ENCODE data around the gene DOCK4.

The DOCK4 gene

DNA sequence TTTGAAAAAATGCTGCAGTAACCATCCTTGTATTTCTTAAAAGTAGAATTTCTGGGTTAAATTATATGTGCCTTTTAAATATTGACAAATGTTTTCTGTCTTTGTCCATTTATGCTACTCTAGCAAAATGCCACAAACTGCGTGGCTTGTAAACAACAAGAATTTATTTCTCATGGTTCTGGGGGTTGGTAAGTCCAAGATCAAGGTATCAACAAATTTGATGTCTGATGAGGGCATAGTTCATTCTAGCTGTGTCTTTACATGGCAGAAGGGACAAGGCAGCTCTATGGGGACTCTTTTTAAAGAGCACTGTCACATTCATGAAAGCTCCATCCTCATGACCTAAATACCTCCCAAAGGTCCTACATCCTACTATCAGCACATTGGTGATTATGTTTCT lies 27.9 kb upstream of the DOCK4 start:
- Mint-ChIP-seq H3K9me3 (peaks cover 7% of the 10 kb centered on the region), H3K27ac (no peak overlapping the region), H3K36me3 (ENCODE audit: low read depth) (peaks cover 3% of the 10 kb centered on the region), H3K4me1 (no peaks in the 10 kb centered on the region), H3K27me3 (ENCODE audit: low read depth) (no peaks in the 10 kb centered on the region), H3K4me3 (no peak overlapping the region)
- TF ChIP-seq, protein P1, sequence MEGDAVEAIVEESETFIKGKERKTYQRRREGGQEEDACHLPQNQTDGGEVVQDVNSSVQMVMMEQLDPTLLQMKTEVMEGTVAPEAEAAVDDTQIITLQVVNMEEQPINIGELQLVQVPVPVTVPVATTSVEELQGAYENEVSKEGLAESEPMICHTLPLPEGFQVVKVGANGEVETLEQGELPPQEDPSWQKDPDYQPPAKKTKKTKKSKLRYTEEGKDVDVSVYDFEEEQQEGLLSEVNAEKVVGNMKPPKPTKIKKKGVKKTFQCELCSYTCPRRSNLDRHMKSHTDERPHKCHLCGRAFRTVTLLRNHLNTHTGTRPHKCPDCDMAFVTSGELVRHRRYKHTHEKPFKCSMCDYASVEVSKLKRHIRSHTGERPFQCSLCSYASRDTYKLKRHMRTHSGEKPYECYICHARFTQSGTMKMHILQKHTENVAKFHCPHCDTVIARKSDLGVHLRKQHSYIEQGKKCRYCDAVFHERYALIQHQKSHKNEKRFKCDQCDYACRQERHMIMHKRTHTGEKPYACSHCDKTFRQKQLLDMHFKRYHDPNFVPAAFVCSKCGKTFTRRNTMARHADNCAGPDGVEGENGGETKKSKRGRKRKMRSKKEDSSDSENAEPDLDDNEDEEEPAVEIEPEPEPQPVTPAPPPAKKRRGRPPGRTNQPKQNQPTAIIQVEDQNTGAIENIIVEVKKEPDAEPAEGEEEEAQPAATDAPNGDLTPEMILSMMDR (IDR thresholded peaks at IDR 0.05; ENCODE audit: unreplicated experiment in 3 of 3), result no peak

DNA sequence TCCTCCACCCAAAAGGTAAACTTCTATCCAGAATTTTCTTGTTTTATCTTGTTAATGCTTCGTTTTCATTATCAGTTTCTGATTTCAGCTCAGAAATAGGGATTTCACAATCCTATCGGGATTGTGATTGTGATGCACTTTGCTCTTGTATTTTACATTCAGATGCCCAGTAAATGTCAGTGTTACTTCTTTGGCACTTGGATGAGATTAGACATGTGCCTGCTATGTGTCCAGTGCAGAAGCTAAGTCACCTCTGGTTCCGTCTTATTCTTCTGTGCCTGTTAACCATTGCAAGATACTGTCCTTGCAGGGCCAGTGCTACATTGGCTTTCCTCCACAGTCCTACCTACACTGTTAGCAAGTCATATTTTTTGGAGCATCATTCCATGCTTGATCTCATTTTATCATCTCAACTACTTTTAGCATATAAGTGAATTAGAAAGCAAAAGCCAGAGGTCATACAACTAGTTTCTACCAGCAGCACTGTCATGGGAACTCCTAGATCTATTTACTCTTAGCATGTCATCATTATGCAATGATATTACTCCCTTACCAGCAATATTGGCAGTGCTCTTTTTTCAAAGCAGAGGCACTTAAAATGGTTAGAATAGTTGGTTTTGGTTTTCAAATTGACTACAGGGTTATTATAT lies 27.0 kb upstream of the DOCK4 start:
- peaks cover under 1% of the 10 kb centered on the region for H3K36me3 Mint-ChIP-seq (ENCODE audit: low read depth)
- TF ChIP-seq, protein P1 (IDR thresholded peaks at IDR 0.05; ENCODE audit: unreplicated experiment in 3 of 3), result no peak

GRCh38 chr7:112232212-112232978 lies 26.2 kb upstream of the DOCK4 start:
- TF ChIP-seq, protein P1 (IDR thresholded peaks at IDR 0.05; ENCODE audit: unreplicated experiment in 3 of 3), result no peak
- peaks cover 3% of the 10 kb centered on the region for H3K36me3 Mint-ChIP-seq (ENCODE audit: low read depth)

More for the DNA sequence above, 27.0 kb upstream of the DOCK4 start:
- H3K27me3 Mint-ChIP-seq (ENCODE audit: low read depth), result no peaks in the 10 kb centered on the region
- H3K4me1 Mint-ChIP-seq, result peaks cover under 1% of the 10 kb centered on the region
- no peak overlapping the region for H3K27ac Mint-ChIP-seq
- H3K4me3 Mint-ChIP-seq, result no peak overlapping the region
- H3K9me3 Mint-ChIP-seq, result peaks cover 6% of the 10 kb centered on the region

GRCh38 chr7:112228632-112229031 lies 22.4 kb upstream of the DOCK4 start:
- Mint-ChIP-seq H3K27me3 (ENCODE audit: low read depth) (no peaks in the 10 kb centered on the region), H3K27ac (no peak overlapping the region), H3K4me3 (no peak overlapping the region), H3K9me3 (no peaks in the 10 kb centered on the region), H3K4me1 (peaks cover 18% of the 10 kb centered on the region), H3K36me3 (ENCODE audit: low read depth) (peaks cover 10% of the 10 kb centered on the region)
- TF ChIP-seq, protein P1 (IDR thresholded peaks at IDR 0.05; ENCODE audit: unreplicated experiment in 3 of 3), result no peak

More at GRCh38 chr7:112232212-112232978, 26.2 kb upstream of the DOCK4 start:
- H3K27ac Mint-ChIP-seq, result no peak overlapping the region
- H3K9me3 Mint-ChIP-seq, result peaks cover 3% of the 10 kb centered on the region
- no peak overlapping the region for H3K4me3 Mint-ChIP-seq
- H3K27me3 Mint-ChIP-seq (ENCODE audit: low read depth), result no peaks in the 10 kb centered on the region
- H3K4me1 Mint-ChIP-seq, result peaks cover 4% of the 10 kb centered on the region

- Mint-ChIP-seq H3K9me3 (peaks cover 3% of the 10 kb centered on the region), H3K27ac (no peak overlapping the region), H3K27me3 (ENCODE audit: low read depth) (no peaks in the 10 kb centered on the region), H3K36me3 (ENCODE audit: low read depth) (peaks cover 23% of the 10 kb centered on the region), H3K4me1 (peaks cover 18% of the 10 kb centered on the region), H3K4me3 (no peak overlapping the region)
- TF ChIP-seq, protein P1 (IDR thresholded peaks at IDR 0.05; ENCODE audit: unreplicated experiment in 3 of 3), result no peak
Observed at GRCh38 chr7:112226701-112227276, 20.6 kb upstream of the DOCK4 start.
